ENCODE measurements around the gene ZDHHC14.

Gene ZDHHC14

GRCh38 chr6:157663261-157663660 lies 282.3 kb downstream of the ZDHHC14 start:
- DNase-seq (ENCODE audit: low read depth in 2 of 2), result no peak

- DNase-seq (ENCODE audit: low read depth in 2 of 2), result no peak
Observed at GRCh38 chr6:157665180-157665579, 284.2 kb downstream of the ZDHHC14 start.

GRCh38 chr6:157666729-157667128 lies 285.7 kb downstream of the ZDHHC14 start:
- DNase-seq (ENCODE audit: low read depth in 2 of 2), result no peak

DNA sequence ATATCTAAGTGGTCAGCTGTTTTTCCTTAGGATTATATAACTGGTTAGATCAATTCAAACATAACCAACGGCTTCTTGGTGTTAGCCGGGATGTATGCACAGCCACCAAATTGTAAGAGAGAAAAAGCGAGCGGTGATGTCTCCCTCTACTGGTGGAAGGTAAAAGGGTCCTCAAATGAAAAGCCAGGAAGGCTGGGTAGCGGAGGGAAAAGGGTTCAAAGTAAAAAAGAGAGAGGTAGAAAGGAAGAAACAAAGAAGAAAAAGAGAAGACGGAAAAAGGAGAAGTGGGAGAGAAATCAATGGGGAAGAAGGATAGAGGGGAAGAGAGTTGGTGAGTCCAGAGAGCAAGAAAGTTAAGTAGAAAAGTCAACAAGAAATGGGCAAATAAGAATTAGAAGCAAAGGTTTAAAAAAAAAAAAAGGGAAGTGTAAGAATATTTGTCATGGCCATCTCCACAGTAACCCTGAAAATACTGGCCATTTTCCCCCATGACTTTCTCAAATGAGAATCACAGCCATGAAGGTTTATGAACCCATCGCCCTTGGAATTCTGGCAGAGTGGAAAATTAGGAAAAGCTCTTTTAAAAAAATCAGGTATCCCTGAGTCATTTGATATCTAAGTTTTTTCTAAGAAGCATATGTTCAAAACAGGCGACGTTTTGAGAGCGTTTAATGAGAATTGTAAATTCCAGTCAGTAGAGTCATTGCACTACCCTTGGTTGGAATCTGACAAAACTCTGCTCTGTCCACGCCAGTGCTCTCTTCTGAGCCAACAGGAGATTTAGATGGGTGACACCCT lies 286.4 kb downstream of the ZDHHC14 start:
- DNase-seq (ENCODE audit: low read depth in 2 of 2), result peak; percentile 23 to 48

DNA sequence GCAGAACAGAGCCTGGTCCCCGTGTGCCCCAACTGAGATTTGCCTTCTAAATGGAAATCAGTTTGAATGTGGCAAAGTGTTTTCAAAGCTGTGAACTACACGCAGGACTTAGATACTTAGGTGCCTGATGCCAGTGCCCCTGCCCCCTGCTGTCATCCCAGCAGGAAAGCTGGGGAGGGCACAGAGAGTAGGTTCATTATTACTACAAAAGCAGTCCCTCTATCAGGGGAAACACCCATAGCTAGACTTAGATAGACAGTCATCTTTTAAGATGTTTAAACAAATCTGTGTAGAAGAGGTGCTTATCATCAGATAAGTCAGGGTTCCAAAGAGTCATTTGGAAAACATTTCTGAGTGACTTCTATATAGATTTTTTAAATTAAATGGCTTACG lies 287.0 kb downstream of the ZDHHC14 start:
- no peak for DNase-seq (ENCODE audit: low read depth in 2 of 2)

DNA sequence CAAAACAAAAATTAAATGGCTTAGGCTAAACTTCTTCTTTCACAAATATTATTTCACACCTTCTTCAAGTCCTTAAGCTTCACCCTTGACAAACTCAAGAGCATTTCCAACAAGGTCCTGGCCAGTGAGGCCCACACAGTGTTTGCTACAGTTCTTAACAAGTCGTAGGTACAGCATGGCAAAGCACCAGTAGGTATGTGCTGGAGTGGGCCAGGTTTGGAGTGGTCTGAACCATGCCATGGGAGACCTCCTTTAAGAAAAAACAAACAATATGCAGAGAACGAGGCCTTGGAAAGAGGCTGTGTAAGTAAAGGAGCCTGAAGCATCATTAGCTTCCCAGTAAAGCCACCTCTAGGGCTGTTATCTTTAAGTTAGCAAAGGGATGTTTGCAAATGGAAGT lies 287.7 kb downstream of the ZDHHC14 start:
- no peak for DNase-seq (ENCODE audit: low read depth in 2 of 2)

DNA sequence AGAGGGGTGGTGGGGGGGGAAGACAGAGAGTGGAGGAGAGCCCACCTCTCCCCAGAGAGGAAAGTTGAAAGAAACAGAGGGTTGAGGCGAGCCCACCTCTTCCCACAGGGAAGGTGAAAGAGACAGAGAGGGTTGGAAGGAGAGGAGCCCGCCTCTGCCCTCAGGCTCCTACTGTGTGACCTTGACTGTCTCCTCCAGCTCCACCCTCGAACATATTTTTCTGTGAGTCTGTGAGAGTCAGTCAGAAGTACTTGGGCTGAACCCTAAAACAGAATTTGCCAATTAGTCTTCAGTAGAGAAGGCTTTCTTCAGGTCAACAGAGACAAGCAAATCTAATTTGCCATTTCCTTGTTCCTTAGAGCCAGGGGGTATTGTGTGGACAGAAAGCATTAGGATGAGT lies 288.3 kb downstream of the ZDHHC14 start:
- DNase-seq (ENCODE audit: low read depth in 2 of 2), result no peak

DNA sequence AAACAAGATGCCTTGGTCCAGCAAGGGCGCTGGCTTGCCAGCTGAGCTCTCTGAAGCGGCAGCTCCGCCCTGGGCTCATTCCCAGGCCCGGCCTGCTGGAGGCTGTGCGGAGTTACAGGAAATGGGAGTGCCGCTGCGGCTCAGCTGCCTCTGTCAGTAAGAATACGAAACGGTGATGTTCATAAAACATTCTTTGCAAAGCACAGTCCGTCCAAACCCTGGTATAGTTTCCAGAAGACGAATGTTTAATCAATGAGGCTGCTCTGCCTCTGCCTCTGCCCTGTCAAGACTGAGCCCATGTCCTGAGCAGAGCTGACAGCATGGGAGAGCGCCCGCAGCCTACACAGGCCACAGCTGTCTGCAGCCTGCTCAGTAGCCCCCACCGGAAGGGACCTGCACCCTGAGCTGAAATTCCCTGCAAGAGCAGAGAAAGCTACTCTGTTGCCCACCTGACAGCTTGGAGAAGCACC lies 288.8 kb downstream of the ZDHHC14 start:
- no peak for DNase-seq (ENCODE audit: low read depth in 2 of 2)

- no peak for DNase-seq (ENCODE audit: low read depth in 2 of 2)
Observed at GRCh38 chr6:157670466-157671186, 289.6 kb downstream of the ZDHHC14 start.

DNA sequence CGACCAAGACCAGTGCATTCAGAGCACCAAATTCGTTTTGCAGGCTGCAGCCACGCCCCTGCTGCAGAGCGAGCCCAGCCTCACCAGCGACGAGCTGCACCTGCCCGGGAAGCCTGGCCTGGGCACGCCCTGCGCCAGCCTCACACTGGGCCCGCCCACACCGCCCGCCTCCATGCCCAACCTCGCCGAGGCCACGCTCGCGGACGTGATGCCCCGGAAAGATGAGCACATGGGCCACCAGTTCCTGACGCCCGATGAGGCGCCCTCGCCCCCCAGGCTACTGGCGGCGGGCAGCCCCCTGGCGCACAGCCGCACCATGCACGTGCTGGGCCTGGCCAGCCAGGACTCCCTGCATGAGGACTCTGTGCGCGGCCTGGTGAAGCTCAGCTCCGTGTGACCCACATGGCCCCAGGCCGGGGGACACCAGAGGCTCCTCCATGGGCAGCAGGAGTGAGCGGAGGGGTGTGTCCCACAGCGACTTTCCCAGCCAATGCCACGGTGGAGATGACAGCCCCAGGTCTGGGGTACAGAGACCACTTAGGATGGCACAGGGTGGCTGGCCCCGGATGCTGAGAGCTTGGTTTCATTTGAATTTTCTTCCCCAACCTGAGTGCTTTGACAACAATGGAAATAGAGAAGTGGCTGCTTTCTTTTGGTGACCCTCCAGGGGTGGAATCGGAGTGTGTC lies 291.9 kb downstream of the ZDHHC14 start:
- DNase-seq (ENCODE audit: low read depth in 2 of 2), result no peak

DNA sequence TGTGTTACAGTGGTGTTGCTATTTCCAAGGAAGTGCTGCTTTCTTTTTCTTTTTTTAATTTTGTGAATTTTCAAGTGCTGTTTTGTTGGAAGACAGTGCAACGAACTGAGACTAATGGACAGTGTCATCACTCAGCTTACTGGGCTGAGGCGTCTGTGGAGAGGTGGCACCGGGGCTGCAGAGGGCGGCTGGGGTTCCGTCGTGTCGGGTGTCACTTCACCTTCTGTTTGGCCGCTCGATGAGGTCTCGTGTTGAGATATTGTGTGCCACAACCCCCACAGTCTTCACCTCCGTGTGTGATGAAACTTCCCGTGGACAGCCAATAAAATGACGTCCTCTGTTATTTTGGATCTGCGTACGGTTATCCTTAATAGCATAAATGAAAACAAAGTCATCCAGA lies 292.6 kb downstream of the ZDHHC14 start:
- no peak for DNase-seq (ENCODE audit: low read depth in 2 of 2)

GRCh38 chr6:157674061-157674460 lies 293.1 kb downstream of the ZDHHC14 start:
- no peak for DNase-seq (ENCODE audit: low read depth in 2 of 2)

GRCh38 chr6:157675831-157676230 lies 294.8 kb downstream of the ZDHHC14 start:
- no peak for DNase-seq (ENCODE audit: low read depth in 2 of 2)

DNA sequence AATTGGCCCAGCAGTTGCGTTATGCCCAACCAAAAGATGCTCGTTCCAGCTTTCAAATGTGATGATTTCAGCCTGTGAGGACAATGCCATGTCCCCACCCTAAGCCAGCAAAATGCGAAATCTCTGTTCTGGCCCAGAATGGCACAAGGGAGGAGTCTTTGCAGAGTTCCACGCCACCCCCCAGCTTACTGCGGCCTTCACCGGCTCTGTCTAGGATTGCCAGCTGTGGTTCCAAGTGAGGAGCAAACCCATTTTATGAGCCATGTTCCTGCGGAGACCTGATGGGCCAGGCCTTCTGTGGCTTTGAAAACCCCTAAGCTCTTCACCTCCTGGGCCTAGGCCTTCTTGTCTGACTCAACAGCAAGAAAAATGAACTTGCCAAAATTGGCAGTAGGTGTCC lies 295.3 kb downstream of the ZDHHC14 start:
- no peak for DNase-seq (ENCODE audit: low read depth in 2 of 2)

- DNase-seq (ENCODE audit: low read depth in 2 of 2), result no peak
Observed at GRCh38 chr6:157677235-157677634, 296.2 kb downstream of the ZDHHC14 start.

- DNase-seq (ENCODE audit: low read depth in 2 of 2), result no peak
Observed at GRCh38 chr6:157679605-157680580, 298.9 kb downstream of the ZDHHC14 start.

DNA sequence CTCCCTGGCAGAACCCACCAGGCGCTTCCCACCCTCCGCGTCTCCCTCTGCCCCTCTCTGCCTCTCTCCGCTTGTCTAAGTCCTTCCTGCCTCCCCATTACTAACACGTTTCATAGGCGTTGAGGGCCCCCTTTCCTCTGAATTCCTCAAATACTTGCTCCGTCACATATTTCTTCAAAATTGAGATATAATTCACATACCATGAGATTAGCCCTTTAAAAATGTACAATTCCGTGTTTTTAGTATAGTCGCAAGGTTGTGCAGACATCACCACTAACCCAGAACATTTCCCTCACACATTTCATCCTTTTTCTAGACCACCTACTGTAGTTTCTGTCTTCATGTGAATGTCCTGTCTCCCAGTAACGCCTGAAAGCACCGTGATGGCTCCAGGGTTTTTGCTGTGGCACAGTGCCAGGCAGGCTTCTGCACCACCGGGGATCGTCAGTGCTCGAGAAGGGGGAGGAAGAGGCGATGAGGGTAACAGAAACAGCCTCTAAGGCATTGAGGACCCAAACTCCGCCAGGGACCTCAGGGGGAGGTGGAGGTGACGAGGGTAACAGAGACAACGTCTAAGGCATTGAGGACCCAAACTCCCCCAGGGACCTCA lies 300.2 kb downstream of the ZDHHC14 start:
- no peak for DNase-seq (ENCODE audit: low read depth in 2 of 2)

GRCh38 chr6:157682856-157683481 lies 302.0 kb downstream of the ZDHHC14 start:
- DNase-seq (ENCODE audit: low read depth in 2 of 2), result no peak

- DNase-seq (ENCODE audit: low read depth in 2 of 2), result no peak
Observed at GRCh38 chr6:157683707-157684106, 302.7 kb downstream of the ZDHHC14 start.

DNA sequence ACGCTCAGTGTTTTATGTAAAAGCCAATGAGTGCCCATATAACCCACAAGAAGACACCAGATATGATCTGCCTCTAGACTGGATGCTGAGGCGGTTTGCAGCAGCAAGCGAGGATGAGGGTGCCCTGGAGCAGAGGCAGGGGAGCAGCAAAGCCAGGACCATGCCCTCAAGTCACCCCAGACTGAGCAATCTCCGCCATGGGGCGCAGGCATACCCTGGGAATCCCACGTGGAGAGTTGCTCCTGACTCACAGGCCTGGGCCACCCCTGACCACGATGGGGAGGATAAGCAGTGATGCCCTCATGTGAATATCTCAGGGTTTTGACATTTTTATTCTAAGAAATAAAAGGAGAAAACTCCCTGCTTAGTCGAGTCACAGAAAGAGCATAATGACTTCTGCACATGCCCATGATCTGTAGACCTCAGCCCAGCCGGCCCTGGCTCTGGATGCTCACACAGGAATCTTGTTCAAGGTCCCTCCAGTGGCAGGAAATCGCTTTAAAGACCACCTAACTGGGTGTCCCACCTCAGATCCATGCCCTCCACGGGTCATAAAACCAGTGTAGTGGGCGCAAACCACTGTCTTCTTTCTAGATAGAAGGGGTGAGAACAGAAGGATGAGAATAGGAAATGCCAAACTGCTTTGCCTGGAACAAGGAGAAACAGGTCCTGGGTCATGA lies 303.8 kb downstream of the ZDHHC14 start:
- DNase-seq (ENCODE audit: low read depth in 2 of 2), result no peak

Measured in stimulated activated CD4-positive, alpha-beta T cell treated with anti-CD3 and anti-CD28 coated beads, Interleukin-12 subunit alpha, Interleukin-12 subunit beta, amount 100 ng/mL, for 24 hours (primary cell).